Glomerular visceral epithelial cell (primary cell): ENCODE measurements around the gene AKNAD1.
"Not testable (repeated sequence)": the region's sequence is repeated elsewhere in the genome, so short reads cannot be mapped to it uniquely, and the experiment has no call there.

Experiments used
- DNase-seq: peaks from one replicate; pipeline ENCODE4 v3.0.0-alpha.2; 2016; ENCODE audit errors: extremely low spot score

The AKNAD1 gene, protein sequence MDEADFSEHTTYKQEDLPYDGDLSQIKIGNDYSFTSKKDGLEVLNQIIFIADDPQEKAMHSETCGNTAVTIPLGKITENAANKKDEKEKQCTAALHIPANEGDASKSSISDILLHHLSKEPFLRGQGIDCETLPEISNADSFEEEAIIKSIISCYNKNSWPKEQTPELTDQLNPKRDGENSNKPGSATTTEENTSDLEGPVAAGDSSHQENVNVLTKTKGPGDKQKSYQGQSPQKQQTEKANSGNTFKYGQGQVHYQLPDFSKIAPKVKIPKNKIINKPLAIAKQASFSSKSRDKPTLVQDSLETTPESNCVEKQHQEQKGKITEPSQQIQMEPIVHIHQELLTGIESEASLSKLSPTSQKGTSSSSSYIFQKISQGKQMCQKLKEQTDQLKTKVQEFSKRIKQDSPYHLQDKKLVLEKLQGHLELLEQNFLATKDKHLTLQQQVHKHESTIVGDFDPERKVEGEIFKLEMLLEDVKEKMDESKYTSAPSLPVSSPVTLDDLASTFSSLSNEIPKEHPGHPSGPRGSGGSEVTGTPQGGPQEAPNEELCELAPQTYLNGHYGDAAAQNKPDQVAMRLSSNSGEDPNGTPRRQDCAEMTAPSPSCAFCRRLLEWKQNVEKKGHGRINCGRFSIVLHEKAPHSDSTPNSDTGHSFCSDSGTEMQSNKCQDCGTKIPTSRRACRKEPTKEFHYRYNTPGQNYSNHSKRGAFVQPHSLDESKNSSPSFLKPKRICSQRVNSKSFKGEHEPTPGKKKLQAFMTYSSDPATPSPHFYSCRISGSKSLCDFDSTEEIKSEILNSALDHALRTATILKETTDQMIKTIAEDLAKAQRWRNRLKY

DNA sequence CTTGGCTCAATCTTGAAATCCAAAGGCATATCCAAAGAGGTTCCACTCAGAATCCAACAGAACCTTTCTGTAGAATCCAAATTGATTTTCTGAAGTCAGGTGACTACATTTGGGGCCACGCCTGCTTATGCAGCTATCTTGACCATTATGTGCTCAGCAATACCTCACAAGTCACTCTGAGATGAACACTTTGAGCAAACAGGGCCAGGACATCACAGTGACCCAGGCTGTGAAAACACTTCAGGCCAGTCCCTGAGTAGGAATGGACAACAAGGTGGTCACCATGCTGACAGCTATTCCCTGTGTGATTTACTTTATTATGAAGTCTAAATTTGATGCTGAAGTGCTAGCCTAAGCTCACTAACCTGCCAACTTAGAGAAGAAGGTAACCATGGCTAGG is at the start of gene AKNAD1:
AKNAD1 (minus strand) TSS at position 101 of the 400 bp plus-strand sequence. CDS start 4,430 bp downstream, outside the sequence.
- no peak for DNase-seq

DNA sequence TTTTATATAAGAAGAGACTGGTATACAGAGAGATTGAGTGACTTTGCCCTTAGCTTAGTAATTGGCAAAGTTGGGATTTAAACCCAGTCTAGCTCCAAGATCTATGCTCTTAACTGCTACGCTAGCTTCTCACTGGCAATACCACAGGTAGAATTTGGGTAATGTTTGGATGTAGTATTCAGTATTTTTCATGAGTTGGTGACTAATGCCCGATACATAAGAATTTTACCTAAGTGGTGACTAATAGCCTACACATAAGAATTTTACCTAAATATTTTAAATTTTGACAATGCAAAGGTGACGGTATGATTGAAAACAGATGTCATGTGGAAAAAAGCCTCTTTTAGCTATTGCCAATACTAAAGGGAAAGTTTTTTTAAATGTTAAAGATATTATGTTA is 44.2 kb upstream of the AKNAD1 start:
- no peak for DNase-seq

DNA sequence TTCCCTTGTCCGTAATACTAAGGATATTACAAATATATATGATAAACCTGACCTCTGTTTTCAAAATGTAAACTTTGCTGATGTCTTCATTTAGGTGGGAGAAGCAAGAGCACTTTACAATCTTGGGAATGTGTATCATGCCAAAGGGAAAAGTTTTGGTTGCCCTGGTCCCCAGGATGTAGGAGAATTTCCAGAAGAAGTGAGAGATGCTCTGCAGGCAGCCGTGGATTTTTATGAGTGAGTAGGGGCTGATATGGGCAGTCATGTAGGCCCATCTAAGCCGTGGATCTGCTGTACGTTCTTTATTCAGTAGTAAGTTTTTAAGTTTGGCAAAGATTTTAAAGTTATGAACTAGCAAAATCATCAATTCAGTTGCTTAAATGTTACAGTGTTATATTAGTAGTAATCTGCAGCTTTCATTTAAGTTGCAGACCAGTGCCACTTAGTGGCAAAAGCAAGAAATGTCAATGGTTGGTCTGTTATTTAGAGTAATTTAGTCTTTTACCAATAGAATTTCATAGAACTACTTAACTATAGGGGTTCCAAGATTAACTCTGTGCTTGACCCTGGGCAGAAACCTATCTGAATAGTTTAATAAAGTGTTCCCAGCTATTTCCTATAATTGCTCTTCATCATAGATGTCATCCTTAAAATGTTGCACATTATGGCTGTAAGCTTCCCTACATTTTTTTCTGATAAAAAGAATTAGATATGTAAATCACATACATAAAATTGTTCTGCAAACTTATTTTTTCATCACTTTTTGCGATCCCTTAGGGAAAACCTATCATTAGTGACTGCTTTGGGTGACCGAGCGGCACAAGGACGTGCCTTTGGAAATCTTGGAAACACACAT is 41.2 kb upstream of the AKNAD1 start:
- peak; percentile 58 for DNase-seq

DNA sequence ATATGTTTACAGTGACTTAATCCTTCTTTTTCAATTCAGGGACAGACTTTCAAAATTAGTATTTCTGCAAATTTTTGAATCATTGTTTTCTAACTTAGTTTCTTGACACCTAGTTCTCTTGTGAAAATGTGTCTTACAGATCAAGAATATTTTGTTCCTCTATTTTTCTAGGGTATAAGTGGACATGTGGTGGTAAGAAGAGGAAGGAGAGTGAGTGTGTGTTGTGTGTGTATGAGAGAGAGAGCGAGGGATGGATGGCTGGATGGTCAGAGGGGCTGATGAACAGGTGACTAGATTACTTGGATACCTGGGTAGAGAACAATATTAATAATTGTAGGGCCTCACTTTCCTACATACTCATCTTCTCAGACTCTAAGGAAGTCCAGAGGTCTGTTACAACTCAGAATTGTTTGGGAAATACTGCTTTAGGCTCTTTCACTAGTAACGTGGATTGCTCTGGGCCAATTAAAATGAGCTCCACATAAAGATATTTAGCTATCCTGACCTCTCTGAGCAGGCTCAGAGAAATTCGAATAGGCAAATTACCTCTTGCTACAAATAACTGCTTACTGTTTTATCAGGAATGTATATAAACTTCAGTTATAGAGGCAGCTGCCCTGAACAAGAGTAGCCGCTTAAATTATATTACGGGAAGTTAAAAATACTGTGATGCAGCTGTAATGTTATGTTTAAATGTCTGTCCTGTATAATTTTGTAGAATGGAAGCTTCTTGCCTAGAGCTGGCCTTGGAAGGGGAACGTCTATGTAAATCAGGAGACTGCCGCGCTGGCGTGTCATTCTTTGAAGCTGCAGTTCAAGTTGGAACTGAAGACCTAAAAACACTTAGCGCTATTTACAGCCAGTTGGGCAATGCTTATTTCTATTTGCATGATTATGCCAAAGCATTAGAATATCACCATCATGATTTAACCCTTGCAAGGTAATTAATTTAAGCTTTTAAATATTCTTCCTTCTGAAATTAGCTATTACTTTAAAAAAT is 39.6 kb upstream of the AKNAD1 start:
- no peak for DNase-seq

DNA sequence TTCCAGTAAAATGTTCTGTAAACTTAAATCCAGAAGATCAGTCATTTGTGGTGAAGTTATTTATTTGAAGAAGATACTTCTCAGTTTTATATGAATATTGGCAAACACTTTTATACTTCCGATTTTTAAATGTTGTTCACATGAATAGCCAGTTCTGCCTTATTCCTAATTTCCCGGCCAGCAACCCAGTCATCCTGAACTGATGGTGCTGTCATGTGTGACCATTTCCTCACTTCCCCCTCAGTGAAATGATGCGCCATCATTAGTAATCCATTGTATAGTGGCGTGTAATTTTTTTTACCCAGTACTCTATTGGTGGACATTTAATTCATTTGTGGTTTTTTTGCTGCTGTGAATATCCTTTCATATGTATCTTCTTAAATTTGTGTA is 36.2 kb upstream of the AKNAD1 start:
- DNase-seq: peak; percentile 78

DNA sequence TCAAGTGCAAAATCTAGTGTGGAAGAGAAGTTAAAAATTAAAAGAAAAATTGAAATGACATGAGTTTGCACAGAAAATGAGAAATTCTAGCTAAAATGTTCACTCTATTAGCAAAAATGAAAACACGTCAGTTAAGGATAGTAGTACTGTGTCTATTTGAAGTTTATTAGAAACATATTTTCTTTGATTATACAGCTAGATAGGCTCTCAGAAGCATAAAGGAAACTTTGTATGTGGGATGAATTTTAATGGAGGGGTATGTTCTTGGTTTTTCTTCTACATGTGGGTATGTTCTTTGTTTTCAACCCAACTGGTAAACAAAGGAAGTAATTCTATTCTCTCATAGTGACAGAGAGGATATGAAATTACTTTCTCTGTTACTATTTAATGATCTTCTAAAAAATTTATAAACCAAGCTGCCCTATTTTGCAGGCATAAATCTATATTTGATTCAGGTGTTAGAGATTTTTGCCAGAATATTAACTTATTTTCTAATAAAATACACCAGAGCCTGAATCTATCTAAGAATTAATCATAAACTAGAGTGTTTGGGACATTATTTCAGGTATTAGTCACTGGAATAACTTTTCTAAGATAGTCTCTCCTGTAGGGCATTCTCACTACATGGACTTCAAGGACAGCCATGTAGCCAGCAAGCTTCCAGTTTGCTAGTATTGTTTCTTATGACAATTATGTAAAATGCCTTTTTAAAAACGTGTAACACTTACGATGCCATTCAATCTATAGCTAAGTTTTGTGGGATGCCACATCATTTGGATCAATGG is 35.7 kb upstream of the AKNAD1 start:
- DNase-seq: peak; percentile 43

DNA sequence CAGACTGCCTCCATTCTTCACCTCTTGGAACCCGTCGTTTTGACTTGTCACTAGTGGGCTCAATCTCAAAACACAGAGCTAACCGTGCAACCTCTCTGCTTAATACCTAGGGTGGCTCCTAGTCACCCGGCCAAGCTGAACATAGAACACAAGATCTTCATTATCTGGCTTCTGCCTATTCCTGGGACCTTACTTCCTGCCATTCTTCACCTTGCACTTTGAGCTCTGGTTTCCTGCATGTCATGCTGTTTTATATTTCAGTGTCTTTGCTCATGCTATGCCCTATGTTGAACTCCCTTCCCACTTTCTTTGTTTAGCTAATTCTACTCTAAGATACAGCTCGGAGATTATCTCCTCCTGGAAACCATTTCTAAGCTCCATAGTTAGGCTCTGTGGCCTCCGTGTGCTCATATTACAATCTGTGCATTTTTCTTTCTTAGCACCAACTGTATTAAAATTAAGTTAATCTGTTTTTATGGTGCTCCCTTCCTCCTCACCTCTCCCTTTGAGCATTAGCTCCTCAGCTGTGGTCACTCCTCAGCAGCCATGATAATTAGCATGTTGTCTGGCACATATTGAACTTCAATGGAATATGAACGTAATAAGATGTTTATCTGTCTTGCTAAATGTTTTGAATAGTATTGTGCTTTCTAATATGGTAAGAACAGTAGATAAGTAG is 33.0 kb upstream of the AKNAD1 start:
- no peak for DNase-seq

DNA sequence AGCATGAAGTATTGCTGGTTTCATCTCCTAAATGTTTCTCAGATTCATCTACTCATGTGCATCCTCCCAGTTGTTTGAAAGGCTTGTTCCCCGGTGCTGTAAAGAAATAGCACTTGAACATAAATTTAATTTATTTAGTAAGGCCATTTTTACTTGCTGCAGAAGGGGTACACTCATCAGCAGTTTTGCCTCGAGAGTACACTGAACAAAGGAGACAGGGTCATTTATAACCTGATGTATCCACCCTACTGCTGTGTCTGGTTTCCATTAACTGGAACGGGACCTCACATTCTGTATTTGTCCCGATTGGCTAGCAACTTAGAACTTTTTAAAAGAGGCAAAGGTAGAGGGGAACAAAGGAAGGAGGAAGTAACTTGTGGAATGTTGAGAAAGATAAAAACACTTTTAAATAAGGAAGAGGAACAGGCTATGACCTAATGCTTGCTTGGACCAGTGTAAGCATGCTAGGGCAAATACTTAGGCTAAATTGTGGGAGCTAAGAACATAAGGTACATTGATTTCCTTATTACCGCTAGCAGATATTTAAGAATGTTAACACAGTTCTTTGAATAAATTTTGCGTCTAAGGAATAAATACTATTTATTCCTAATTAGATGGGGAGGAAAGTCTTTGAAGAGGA is 32.2 kb upstream of the AKNAD1 start:
- DNase-seq: not testable (repeated sequence)

DNA sequence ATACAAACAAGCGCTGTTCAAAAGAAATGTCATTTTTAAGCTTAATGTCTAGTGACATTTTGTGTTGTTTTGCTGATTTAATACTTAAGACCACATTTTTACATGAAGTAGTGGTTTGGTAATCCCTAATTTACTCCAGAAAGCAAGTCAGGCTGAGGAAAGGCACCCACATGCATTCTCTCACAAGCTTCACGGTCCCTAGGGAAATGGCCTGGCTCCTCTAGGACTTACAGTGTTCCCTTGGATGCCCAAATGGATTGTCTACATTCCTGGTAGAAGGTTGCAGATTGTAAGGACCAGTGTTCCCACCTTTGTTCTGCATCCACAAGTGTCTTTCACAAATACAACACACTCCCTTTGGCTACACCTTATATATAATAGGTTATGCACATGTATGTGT is 29.4 kb upstream of the AKNAD1 start:
- no peak for DNase-seq

DNA sequence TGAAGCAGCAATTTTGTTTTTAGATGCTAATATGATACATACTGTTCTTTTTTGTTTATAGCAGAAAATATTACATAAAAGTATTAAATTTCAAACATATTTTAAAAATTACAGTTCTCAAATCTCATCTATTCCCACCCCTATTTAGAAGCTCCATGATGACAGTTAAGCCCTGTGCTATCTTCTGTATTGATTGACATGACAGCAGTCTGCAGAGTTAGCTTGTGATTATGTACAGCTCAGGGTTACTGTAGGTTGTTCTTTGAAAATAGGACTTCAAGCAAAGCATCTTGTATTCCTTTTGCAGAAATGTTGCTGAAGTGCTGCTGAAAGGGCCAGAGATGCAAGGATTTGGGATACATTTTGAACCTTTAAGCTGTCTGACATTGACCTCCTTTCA is 28.1 kb upstream of the AKNAD1 start:
- DNase-seq: no peak

DNA sequence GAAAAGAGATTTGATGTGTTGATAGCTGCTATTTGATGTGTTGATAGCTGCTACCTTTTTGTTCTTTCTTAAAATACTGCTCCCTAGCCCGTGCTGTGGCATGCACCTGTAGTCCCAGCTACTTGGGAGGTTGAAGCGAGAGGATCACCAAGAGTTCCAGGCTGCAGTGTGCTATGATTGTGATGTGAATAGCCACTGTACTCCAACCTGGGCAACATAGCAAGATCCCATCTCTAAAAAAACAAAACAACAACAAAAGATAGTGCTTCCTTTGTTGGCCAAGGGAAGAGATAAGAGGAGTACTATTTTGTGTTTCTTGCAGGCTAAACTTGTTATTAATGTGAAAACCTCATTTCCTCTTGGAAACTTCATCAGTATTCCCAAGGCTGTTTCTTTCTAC is 25.9 kb upstream of the AKNAD1 start:
- no peak for DNase-seq

DNA sequence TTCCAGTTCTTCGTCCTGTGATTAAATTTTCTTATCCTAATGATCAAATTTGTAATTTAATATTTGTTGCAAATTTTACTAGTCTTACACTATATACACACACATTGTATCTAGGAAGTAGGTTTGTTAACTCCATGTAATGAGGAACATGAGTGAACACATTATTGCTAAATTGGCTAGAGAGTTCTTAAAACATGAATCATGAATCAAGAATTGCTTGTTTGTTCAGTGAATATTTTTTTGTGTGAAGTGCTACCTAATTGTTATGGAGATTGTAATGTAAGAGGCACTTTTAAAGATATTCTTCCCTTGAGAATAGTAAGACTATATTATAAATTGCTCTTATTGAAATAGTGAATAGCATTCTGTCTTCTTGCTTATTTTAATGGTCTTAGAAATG is 24.5 kb upstream of the AKNAD1 start:
- no peak for DNase-seq

DNA sequence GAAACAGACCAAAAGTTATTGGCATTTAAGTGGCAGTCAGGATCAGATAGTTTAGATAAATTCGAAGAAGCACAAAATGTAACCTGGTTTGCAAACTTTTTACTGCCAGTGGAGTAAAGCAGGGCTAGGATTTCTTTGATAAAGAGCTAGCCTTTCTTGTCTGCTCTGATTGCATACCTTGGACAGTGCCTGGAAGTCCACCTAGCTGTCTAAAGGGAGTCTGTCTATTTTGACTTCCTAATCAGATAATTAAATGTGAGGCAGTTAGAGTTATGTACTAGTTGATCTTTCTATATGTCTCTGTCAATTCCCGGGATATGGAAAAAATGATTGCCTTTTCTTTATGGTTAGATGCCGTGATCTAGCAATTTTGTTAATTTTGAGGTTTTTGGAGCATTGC is 24.0 kb upstream of the AKNAD1 start:
- DNase-seq: no peak

DNA sequence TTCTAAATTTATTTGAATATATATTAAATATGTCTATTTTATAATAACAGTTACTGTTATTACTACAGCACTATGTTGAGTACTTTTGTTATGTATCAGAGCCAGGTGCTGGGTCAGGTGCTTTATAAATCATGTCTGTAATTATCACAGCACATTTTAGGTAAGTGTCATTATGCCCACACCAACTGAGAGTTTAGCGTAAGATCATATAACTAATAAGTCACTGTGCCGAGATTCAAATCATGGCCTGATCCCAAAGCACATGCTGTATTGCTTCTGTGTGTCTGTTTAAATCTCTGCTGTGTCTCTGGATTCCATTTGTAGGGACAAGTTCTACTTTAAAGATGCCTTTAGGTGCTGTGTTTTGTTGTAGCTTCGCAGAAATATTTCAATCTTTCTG is 21.8 kb upstream of the AKNAD1 start:
- DNase-seq: no peak

DNA sequence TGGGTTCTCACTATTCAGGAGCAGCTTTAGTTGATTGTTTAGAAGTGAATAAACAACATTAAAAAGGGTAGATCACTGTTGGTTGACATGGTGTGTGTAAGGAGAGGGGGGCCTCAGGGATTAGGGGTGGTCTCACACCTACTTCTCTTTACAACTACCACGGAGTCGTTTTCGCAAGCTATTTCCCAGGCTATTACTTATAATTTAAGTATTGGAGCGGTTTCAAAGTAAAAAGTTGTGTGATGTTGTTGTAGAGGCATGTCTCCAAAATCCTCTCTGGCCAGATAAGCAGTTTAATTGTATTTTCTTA is 21.2 kb upstream of the AKNAD1 start:
- no peak for DNase-seq

DNA sequence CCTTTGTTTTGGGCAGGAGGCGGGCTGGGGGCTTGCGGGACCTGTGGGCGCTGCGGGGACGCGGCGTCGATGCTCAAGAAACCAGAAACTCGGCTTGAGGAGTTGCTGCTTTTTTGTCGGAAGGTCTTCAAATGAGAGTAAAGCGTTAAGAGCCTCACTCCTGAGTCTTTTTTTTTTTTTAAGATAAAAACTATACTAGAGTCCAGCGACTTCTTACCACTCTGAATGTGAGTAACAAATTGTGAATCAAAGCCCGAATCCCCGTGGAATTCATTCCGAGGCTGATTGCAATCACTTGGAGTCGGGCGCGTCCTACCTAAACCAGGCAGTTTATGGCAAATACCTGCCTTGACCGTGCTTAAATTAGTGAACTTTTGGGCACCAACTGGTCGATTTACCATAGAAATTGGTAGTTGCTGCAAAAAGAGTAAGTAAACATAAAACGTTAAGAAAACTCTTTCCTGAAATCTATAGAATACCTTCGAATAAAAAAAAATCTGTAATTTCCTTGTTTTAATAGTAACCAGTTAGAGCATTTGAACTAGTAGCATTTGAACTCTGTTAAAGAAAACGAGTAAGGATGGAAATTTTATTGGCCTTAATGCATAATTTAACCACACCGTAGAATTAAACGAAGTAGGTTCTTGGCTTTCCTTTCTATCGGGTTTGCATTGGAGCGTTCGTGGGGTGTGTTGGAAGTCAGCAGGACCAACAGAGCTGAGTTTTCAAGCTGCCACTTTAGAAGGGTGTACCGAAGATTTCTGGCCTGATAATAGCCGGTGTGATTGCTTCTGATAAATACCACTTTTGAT is 20.7 kb upstream of the AKNAD1 start:
- peak; percentile 34 for DNase-seq

DNA sequence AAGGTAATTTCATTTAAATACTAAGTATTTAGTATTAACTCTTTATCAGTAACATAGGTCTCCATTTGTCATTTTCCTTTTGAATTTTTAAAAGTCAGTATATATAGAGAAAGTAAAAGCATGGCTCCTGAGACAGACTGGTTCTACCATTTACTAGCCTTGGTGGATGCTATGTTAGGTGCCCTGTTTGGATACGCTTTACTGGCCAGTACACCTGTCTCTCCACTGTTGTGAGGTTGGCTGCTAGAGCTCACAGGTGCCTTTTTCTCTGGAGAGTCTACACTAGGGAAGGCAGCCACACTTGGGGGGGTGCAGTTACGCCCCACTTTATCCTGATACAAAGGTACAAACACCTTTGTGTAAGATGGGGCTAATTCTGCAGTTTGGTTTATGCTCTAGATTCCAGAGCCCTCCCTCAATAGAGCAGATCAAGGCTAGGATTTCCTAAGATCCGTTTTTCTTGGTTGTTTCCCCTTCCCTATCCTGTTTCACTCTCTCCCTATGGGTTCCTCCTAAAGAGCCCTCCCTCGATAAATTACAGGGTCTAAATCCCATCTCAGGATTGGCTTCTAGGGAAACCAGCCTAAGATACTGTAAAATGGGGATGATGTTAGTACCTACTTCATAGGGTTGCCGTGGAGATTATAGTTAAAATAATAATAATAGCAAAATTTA is 14.3 kb upstream of the AKNAD1 start:
- no peak for DNase-seq
